Measurements from ENCODE around the gene CLSTN2. TPM values are rescaled to one million over a fixed set of nuclear protein-coding genes. Genes with fewer than 3 reads are reported as not detected.

The CLSTN2 gene
- total and polyA plus RNA-seq, 4 donors = 0.09 to 2.2 (median 0.55) TPM

GRCh38 chr3:140428380-140428779, 493.4 kb downstream of the CLSTN2 start:
- TF ChIP-seq JUND (IDR thresholded peaks at IDR 0.05) = no peak
- TF ChIP-seq, protein P1, sequence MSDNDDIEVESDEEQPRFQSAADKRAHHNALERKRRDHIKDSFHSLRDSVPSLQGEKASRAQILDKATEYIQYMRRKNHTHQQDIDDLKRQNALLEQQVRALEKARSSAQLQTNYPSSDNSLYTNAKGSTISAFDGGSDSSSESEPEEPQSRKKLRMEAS (IDR thresholded peaks at IDR 0.05) = no peak
- no peak for TF ChIP-seq TAF1 (conservative IDR thresholded peaks at IDR 0.05)
- TF ChIP-seq FOXA2 (IDR thresholded peaks at IDR 0.05) = no peak
- no peak for TF ChIP-seq CTCF (IDR thresholded peaks at IDR 0.05; ENCODE audit: low read depth, low read length, missing input control)
- no peak for TF ChIP-seq NR2F2 (IDR thresholded peaks at IDR 0.05)
- no peak for TF ChIP-seq REST (IDR thresholded peaks at IDR 0.05)
- no peak for TF ChIP-seq YY1 (IDR thresholded peaks at IDR 0.05)
- no peak for TF ChIP-seq EGR1 (IDR thresholded peaks at IDR 0.05; ENCODE audit: low read depth in 2 of 2)
- no peak for TF ChIP-seq GABPA (IDR thresholded peaks at IDR 0.05 in 1 of 2, conservative IDR thresholded peaks at IDR 0.05 in 1 of 2)
- WGBS = 75% methylated on average over 3 of the region's 3 CpGs
- Histone ChIP-seq H3K4me3 (ENCODE audit: low read depth in 1 of 3, low read length in 3 of 3) (no peak overlapping the region), H3K9ac (ENCODE audit: low read depth in 1 of 2, low read length in 2 of 2) (no peak overlapping the region), H3K27me3 (ENCODE audit: control insufficient read depth in 4 of 4, insufficient read depth in 4 of 4, low read length in 3 of 4) (no peaks in the 10 kb centered on the region), H3K4me1 (ENCODE audit: control insufficient read depth in 4 of 4, insufficient read depth in 4 of 4, low read length in 3 of 4) (no peaks in the 10 kb centered on the region), H3K36me3 (ENCODE audit: control insufficient read depth in 4 of 4, insufficient read depth in 3 of 4, low read depth in 1 of 4, low read length in 3 of 4) (no peaks in the 10 kb centered on the region), H3K27ac (ENCODE audit: low read depth in 1 of 2, low read length in 2 of 2) (no peak overlapping the region), H3K9me3 (ENCODE audit: control insufficient read depth in 4 of 4, low read length in 3 of 4) (no peaks in the 10 kb centered on the region)
- DNase-seq (ENCODE audit: low spot score) = no peak

DNA sequence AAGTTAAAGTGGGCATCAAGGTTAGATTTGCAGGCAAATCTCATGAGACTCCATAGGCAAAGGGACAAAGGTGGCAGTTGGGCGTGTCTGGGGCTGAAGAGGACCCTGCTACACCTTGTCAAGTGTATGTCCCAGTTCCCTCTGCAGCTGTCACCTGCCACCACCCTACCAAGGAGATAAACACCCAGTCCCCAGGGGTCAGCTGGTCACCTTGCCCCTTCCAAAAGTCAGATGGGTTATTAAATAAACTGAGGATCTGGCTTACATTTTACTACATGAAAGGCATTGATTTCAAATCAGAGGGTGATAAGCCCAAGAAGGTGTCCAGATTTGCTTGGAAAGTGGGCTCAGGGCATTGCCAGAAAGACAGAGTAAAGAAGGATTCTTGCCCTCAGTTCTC, 494.8 kb downstream of the CLSTN2 start:
- Histone ChIP-seq H3K27me3 (ENCODE audit: control insufficient read depth in 4 of 4, insufficient read depth in 4 of 4, low read length in 3 of 4) (no peaks in the 10 kb centered on the region), H3K4me3 (ENCODE audit: low read depth in 1 of 3, low read length in 3 of 3) (no peak overlapping the region), H3K4me1 (ENCODE audit: control insufficient read depth in 4 of 4, insufficient read depth in 4 of 4, low read length in 3 of 4) (no peaks in the 10 kb centered on the region), H3K27ac (ENCODE audit: low read depth in 1 of 2, low read length in 2 of 2) (no peak overlapping the region), H3K9ac (ENCODE audit: low read depth in 1 of 2, low read length in 2 of 2) (no peak overlapping the region), H3K36me3 (ENCODE audit: control insufficient read depth in 4 of 4, insufficient read depth in 3 of 4, low read depth in 1 of 4, low read length in 3 of 4) (no peaks in the 10 kb centered on the region), H3K9me3 (ENCODE audit: control insufficient read depth in 4 of 4, low read length in 3 of 4) (no peaks in the 10 kb centered on the region)
- TF ChIP-seq HNF4G (IDR thresholded peaks at IDR 0.05) (no peak), JUND (IDR thresholded peaks at IDR 0.05) (no peak), RXRA (IDR thresholded peaks at IDR 0.05) (no peak), REST (IDR thresholded peaks at IDR 0.05) (no peak), EGR1 (IDR thresholded peaks at IDR 0.05; ENCODE audit: low read depth in 2 of 2) (no peak), FOXA1 (IDR thresholded peaks at IDR 0.05) (no peak)
- TF ChIP-seq, protein P2, sequence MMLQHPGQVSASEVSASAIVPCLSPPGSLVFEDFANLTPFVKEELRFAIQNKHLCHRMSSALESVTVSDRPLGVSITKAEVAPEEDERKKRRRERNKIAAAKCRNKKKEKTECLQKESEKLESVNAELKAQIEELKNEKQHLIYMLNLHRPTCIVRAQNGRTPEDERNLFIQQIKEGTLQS (IDR thresholded peaks at IDR 0.05) = no peak
- WGBS = 81% methylated on average over 1 of the region's 1 CpG
- DNase-seq (ENCODE audit: low spot score) = no peak
